Islet of Langerhans (tissue), 1 donor: ENCODE results near the gene NCMAP.
A peak's percentile ranks its signal among the peaks of the same experiment; 100 is the strongest.
"Not testable (repeated sequence)": the region's sequence is repeated elsewhere in the genome, so short reads cannot be mapped to it uniquely, and the experiment has no call there.

ENCODE experiments used
- FAIRE-seq: peaks from one replicate; lab custom pipeline; 2011; peaks lifted over from hg19 to GRCh38; lab: Jason Lieb, UNC

Gene NCMAP, protein sequence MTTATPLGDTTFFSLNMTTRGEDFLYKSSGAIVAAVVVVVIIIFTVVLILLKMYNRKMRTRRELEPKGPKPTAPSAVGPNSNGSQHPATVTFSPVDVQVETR

DNA sequence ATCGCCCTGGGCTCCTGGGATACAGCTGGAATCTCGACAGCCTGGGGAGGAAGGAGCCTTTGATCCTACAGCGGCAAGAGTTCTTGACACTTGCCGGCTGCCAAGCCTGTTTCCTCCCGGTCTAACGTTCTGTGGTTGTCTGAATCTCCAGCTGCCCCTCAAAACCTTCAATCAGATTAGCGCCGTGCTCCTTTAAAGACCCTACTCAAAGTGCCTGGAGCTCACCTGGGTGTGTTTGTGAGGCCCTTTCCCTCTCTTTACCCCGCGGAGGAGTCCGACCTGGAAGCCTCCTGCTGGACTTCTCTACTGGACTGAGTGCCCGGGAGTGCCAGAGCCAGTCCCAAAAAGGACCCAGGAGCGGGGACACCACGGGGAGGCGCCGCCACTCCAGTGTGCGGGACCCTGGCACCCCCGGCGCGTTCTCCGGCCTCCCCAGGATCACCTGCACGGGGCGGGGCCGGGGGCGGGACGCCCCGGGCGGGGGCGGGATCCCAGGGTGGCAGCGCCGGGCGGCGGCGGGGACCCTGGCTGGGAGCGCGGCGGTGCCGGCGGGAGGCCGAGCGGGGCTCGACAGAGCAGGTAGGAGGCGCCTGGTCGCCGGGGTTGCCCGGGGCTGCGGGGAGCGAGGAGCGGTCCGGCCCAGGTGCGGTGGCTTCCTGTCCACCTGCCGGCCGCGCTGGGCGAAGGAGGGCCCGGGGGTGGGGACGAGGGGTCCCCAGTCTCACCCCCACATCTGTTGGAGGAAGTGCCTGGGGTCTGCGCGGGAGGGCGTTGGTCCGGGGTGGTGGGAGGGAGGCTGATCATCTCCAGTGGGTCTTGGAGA, at the start of gene NCMAP:
TSS of gene NCMAP (plus strand) at position 497 of the 823 bp plus-strand sequence. CDS start 39,344 bp downstream, outside the sequence.
- FAIRE-seq: no peak

DNA sequence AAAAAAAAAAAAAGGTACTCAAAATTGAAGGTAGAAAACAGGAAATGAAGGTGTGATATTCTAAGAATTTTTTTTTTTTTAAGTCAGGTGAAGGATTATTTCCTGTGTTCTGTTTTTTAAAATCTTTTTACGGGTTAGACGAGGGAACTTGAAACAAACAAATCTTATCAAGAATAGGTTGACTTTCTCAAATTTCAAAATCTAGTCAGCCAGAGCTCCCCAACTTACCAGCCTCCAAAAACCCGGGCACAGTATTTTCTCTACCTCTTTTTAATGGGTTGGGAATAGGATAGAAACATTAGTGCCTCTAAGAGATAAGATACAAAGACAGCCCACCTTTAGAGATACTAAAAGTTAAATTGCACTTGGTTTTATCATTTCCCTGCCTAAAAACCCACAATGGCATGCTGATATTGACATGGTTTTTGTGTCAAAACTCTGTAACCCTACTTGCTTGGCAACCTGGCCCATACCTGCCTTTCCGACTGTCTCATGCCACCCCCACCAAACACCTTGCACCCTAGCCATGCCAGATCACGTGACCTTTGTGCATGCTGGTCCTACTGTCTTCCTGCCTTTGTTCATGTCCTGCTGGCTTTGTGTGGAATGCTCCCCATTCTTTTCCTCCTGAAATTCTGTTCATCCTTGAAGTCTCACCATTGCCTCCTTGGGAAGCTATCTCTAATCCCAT, 49.1 kb upstream of the NCMAP start:
- no peak for FAIRE-seq

DNA sequence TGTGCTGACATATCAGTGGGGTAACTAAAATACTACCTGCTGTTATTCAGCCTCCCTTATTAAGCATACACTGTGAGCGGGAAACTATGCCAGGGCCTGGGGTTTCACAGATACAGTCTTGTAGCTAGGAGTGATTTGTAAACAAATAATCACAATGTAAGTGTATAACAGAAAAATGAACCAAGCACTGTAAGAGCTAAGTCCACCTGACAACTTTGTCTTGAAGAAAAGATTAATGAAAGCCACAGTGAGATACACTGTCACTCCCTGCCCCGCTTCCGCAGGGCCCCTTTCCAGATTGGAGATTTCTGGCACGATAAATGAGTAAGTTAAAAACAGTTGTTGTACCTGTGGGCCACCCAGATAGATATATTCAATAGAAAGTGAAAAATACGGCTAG, 48.5 kb upstream of the NCMAP start:
- FAIRE-seq: no peak

DNA sequence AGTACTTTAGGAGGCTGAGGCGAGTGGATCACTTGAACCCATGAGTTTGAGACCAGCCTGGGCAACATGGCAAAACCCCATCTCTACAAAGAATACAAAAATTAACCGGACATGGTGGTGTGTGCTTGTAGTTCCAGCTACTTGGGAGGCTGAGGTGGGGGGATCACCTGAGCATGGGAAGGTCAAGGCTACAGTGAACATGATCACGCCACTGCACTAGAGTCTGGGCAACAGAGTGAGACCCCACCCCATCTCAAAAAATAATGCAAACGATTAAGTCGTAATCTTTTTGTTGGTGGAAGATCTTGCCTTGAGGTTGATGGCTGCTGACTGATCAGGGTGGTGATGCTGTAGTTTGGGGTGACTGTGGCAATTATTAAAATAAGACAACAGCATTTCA, 47.0 kb upstream of the NCMAP start:
- no peak for FAIRE-seq

DNA sequence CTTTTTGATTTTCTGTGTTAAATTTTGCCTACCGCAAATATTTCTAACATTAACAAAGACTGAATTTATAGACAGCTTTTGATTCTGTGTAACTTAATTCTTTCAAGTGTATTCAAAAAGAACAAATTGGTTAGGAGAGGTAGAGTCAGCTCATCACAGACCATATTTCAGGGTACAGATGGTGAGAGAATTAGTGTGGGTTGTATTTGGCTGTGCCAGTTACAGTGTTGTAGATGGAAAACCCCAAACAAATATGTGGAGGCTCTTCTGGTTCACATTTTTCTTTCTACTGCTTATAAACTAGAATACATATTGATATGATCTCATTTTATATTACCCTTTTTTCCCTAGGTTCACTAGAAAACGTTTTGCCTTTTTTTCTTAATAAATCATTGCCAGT, 42.2 kb upstream of the NCMAP start:
- no peak for FAIRE-seq

DNA sequence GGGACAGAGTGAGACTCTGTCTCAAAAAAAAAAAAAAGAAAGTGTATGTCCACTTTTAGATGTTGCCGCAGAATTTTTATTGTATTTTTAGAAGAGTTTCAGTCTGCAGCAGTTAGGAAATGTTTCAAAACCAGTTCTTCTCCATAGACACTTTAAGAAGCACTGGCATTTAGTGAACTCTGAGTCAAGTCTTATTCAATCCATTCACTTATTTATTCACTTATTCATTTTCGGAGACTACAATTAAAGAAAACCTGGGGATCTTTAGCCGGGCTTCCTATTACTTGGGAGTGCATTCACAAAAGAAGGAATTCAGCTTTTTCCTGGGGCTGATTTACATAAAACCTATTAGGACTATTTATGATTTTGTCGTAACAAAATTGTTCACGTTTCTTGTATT, 40.9 kb upstream of the NCMAP start:
- no peak for FAIRE-seq

DNA sequence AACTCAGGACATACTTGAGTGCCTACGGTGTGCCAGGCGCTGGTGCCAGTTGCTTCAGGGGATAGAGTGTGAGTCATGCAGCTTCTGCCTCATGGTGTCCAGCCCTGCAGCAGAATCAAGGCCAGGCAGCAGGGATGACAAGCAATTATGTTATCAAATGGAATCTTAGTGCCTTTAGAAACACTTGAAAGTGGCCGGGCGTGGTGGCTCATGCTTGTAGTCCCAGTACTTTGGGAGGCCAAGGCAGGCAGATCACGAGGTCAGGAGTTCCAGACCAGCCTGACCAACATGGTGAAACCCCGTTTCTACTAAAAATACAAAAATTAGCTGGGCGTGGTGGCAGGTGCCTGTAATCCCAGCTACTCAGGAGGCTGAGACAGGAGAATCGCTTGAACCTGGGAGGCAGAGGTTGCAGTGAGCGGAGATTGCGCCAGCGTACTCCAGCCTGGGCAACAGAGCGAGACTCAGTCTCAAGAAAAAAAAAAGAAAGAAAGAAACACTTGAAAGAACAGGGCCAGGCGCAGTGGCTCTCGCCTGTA, 40.1 kb upstream of the NCMAP start:
- FAIRE-seq: not testable (repeated sequence)

DNA sequence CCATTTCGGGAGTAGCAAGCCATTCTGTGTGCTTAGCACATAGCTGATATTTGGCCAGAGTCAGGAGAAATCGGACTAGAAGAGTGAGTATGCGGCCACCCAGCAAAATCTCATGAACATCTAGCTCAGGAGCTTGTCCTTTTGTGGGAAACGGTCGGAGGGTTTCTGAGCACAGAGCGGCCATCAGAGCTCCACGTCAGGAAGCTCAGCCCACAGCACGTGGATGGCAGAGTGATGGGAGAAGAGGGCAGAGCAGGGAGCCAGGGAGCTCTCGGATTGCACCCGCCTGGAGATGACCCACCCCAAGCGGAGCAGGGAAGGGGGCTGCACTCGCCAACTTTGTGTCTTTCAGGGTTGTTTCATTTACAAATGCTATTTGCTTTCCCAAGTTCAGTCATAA, 39.4 kb upstream of the NCMAP start:
- no peak for FAIRE-seq

DNA sequence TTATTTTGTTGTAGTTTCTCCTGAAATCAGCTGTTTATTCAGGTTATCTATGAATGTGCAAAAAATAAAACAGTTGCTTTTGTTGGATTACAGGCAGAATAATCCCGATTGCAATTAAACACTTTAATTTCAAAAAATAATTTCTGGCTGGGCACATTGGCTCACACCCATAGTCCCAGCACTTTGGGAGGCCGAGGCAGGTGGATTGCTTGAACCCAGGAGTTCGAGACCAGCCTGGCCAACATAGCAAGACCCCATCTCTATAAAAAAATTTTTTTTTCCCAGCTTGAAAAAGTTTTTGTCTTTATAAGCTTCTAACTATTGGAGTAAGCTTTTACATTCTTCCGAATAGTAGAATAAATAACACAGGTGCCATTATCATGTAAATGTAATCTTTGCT, 38.0 kb upstream of the NCMAP start:
- no peak for FAIRE-seq

DNA sequence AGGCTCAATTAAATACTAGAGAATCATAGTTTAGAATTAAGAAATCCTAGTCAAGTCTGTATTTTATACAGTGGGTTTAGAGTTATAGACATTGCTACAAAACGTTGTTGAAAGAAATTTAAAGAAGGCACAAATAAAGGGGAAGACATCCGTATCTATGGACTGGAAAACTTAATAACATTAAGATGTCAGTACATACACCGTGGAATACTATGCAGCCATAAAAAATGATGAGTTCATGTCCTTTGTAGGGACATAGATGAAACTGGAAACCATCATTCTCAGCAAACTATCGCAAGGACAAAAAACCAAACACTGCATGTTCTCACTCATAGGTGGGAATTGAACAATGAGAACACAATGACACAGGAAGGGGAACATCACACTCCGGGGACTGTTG, 35.6 kb upstream of the NCMAP start:
- FAIRE-seq: not testable (repeated sequence)

DNA sequence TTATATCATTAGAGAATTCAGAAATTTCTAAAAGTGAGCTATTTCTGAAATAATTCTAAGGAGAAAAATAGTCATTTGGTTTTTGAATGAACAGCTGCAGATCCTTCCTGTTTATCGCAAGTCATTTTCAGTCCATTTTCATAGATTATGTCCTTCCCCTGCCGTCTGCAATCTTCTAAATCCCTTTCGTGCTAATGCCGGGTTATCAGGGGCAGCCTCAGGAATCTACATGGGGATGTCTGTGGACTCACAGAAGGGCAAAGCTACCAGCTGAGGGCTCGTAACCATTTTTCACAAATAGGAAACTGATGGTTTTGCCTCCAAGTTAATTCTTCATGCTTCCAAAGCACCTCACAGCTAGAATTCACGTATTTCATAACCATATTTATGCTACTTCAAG, 30.3 kb upstream of the NCMAP start:
- no peak for FAIRE-seq

DNA sequence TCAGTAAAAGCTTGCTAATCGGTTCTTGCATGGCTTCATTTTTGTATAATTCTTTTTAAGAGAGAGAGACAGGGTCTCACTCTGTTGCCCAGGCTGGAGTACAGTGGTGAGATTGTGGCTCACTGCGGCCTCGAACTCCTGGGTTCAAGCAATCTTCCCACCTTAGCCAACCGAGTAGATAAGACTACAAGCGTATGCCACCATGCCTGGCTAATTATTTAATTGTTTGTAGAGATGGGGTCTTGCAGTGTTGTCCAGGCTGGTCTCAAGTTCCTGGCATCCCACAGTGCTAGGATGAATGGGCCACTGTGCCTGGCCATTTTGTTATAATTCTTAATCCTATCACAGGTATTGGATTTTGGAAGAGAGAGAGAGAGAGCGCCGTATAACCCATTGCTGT, 29.8 kb upstream of the NCMAP start:
- FAIRE-seq: no peak

DNA sequence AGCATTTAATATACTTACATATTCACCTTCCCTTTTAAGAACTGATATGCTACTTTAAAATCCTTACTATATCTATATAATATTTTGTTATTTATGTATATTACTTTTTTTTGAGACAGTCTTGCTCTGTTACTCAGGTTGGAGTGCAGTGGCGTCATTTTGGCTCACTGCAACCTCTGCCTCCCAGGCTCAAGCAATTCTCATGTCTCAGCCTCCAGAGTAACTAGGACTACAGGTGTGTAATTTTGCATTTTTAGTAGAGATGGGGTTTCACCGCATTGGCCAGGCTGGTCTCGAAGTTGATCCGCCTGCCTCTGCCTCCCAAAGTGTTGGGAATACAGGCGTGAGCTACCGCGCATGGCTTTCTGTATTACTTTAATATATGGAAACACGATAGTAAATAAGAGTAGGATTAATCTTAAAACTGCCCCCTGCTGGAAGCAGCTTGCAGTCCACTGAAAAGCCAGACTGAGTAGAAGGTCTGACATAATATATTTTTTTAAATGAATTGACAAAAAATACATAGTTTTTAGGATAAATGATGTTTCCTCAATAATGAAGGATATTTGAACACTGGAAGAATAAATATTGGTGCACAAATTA, 28.8 kb upstream of the NCMAP start:
- peak; percentile 17 for FAIRE-seq

DNA sequence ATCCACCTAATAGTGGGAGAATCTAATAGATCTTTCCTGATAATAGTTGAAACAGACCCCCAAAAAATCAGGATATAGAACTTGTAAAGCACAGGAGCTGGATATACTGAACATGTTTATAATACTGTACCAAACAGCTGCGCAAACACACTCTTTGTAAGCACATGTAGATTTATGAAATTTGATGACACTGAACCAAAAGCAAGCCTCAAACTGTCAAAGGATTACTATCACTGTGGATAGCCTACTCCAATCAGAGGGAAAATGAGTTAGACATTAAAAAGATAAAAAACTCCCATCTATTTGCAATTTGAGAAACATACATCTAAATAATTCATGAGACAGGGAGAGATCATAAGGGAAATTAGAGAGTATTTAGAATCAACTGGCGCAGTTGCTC, 27.1 kb upstream of the NCMAP start:
- FAIRE-seq: no peak

DNA sequence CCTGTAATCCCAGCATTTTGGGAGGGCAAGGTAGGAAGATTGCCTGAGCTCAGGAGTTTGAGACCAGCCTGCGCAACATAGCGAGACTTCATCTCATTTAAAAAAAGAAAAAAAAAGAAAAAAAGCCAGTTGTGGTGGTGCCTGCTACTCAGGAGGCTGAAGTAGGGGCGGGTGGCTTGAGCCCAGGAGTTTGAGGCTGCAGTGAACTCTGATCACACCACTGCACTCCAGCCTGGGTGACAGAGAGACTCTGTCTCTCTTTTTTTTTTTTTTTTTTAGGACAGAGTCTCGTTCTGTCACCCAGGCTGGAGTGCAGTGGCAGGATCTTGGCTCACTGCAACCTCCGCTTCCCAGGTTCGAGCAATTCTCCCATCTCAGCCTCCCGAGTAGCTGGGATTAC, 26.6 kb upstream of the NCMAP start:
- FAIRE-seq: not testable (repeated sequence)

DNA sequence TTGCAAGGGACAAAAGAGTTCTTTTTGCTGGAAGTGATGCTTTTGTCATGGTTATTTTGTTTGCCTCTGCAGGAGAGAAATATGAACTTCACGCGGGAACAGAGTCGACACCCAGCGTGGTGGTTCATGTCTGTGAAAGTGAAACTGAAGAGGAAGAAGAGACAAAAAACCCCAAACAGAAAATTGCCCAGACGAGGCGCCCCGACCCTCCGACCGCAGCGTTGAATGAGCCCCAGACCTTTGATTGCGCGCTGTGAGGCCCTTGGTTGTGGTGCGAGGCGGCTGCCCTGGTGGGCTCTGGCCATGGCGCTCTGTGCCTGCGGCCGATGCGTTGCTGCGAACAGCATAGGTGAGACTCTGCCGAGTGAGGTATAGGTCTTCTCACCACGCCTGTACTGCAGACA, 20.9 kb upstream of the NCMAP start:
- FAIRE-seq: no peak

DNA sequence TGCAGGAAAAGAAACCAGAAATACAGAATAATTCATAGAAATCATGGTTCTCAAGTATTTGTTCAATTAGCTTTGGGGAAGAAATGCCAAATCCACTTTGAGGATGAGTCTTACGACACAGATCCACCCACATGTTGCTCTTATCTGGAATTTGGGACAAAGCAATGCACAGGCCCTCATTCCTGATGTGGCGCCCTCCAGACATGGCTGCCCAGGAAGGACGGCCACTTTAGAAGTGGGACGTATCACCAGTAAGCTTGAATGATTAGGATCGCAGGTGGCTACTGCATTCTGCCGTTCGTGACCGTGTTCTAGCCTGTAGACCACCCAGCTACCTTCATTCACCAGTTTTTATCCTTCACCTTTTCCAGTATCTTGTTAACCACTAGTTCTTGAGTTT, 20.1 kb upstream of the NCMAP start:
- no peak for FAIRE-seq

DNA sequence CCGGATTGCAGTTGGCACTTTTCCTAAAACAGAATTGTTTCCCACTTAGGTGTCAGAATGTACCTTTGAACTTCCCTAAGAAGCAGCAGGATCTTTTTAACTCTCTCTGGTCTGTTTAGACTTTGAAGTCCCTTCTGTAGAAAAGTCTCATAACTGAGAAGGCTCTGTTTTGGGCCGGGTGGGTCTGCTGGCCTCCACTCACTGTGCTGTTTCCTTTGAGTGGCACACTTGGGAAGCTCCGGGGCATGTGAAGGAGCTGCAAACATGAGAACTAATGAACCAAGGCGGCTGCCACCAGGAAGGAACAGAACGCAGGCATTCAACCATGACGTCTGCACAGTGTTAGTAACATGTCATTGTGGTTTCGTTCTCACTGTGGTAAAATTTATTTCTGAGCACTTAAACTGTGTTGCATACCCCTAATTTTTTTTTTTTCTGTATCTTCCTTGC, 19.5 kb upstream of the NCMAP start:
- FAIRE-seq: no peak

DNA sequence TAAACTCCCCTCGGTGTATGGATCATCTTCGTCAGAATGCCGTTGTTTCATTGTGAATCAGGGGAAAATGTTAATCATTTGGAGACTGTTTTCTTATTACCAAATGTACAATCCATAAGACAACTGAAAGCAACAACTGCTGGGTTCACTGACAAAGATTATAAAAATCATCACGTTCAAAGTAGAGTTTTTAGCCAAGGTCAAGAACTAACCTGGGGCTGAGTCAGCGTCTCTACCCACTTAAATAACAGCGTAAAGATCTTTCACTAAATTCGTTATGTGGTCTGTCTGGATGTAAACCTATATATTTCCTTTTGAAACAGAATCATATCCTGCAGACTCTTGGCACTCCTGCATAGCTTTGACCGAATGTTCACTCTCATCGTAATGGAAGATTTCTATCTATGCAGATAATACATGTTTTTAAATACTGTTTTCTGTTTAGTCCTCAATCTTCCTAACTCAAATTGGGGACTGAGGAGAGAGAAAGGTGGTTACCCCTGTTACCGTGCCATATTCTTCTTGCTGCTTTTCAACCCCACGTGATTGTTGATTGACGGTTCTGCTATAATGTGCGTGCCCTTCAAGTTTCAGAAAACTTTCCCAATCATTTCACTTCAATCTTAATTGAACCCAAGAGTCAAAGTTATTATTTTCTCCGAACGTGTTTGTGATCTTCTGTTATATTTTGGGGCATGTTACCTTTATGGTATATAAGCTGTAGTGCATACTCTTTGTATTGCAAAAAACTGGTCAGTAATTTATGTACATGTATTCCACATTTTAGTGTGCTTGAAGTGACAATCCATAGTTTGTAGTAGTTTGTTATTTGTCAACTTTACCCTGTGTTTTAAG, 15.6 kb upstream of the NCMAP start:
- peak; percentile 5 for FAIRE-seq

DNA sequence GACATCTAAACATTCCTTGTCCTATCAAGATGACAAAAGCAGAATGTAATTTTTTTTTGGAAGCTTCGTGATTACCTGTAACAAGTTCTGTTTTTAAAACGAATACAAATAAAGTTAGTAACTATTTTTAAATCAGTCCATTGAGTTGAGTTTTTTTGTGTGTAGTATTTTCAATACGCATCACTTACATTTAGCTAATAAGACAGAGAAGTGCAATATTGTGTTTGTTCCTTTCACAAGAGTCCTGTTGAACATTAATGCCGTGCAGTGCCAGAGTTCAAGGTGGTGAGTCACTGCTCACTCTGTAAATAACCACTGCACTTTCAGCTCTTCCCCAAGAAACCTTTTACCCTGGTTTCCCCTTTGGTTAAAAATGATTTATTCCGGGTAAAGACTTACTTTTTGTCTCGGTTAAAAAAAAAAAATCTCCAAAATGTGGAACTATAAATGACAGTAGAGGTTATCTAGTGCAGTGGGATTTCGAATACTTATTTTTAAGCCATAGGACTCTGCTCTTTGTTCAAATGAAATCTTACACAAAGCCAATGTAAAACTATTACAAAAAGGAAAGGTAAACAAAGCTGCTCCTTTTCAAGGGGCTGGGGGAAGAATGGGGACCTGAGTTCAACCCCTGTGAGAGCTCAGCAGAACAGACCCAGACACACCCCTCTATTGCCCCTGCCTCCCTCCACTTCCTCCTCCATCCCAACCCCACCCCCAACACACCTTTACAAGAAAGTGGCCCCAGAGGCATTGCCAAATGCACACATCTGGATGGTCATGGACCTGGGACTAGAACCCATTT, 14.8 kb upstream of the NCMAP start:
- FAIRE-seq: peak; percentile 98
